ENCODE results near the gene ALPL.
A peak's percentile ranks its signal among the peaks of the same experiment; 100 is the strongest.
"Not testable (repeated sequence)": the region's sequence is repeated elsewhere in the genome, so short reads cannot be mapped to it uniquely, and the experiment has no call there.

Gene ALPL

DNA sequence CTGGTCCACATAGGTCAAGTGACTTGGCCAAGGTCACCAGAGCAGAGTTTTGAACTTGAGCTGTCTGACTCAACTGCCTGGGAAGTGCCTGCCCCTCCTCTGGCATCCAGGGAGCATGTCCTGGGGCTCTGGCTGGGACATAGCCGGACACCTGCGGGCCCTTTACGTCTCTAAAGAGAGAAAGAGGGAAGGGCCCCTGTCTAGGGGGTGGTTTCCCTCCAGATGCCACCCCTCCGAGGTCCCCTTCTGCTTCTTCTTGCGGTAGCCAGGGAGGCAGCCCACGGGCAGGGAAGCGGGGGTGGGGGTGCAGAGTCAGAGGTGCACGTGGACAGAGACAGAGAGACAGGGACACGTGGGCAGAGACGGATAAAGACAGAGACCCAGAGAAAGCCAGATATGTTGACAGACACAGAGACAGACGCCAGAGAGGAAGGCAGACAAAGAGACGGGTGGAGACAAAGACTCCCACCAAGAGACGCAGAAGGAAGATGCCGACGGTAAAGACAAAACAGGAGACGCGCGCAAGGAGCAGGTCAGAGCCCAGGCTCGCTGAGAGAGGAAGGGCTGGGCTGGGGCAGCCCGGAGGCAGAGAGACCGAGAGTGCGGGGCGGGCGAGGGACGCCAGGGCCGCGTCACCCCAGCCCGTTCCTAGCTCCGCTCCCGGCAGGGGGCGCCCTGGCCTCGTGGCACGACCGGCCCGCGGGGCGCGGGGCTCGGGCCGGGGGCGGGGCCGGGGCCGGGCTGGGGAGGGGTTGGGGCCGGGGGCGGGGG, 458 bp upstream of the ALPL start:
- peak; percentile 62 for DNase-seq

DNA sequence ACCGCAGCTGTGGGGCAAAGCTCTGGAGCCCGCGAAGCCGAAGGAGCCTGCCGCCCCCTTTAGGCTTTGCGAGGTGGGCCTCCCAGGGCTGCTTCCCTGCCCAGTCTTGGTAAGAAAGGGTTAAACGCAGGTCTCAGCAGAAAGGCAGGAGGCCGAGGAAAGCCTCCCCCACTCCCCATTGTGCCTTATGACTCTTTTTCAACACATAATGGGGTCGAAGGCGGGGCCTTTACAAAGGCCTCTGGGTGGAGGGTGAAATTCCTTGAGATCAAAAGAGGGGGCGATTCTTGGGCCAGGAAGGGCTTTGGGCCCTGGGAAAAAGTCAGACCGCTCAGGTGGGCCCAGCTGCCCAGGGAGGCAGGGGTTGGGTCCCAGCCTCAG, 880 bp downstream of the ALPL start:
- DNase-seq = no peak

DNA sequence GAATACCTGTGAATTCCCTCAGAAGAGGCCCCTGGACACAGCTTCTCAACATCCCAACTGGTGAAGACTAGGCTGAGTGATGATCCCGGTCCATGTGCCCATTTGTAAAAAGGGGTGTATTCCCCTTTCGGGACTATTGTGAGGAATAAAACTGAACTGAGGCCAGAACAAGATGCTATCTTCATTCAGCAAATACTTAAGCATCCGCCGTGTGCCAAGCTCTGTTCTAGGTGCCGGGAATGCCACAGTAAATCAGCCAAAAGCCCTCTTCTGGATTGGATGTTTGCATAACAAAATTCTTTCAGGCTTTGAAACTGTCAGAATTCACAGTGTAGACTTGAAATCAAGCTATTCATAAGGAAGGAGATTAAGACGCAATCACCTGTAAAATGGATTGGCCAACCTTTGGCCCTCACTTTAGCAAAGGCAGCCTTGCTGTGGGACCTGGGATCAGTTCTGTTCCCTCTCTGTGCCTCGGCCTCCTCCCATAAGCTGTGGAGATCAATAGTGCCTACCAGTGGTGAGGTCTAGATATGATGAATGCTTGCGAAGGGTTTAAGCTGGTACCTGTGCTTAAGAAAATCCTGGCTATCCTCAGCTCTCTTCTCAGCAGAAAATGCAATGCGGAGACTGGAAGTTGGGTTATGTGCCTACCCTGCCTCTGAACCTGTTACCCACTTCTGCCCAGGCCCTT, 1.8 kb downstream of the ALPL start:
- no peak for DNase-seq

DNA sequence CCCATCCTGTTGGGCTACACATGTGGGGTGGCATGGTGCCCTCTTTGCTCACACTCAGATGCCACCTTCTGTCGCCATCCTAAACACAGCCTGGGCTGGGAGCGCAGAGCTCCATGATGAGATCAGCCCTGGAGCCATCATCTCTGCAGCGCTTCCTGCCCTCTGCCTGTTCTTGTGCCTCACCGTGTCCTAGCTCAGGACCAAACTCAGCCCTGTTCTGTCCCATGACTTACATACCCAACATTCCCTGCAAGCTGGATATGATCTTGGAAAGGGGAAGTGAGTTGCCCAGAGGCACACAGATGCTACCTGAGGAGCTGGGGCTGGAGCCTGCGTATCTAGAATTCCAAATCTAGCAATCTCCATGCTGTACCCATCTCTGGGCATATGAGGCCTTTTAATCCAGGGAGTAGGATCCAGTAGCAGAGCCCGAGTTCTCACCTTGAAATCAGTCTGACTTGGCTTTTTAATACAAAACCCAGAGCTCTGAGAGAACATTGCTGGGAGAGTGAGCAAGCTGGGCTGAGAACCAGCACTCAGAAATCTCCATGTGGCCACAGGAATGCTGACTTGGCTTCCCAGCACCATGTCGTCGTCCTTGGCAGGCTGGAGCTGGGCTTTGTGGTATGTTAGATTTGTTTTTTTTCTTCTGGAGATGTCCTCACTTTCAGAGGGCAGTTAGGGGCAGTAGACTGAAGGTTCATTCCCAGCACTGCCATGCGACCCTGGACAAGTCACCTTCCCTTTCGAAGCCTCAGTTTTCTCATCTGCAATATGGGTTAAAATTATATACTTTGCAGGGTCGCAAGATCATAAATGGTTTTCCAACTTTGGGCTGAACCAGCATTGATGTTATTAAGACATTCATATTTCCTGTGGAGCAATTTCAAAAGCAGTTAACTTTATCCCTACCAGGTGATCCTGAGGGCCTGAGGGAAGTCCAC, 2.6 kb downstream of the ALPL start:
- no peak for DNase-seq

DNA sequence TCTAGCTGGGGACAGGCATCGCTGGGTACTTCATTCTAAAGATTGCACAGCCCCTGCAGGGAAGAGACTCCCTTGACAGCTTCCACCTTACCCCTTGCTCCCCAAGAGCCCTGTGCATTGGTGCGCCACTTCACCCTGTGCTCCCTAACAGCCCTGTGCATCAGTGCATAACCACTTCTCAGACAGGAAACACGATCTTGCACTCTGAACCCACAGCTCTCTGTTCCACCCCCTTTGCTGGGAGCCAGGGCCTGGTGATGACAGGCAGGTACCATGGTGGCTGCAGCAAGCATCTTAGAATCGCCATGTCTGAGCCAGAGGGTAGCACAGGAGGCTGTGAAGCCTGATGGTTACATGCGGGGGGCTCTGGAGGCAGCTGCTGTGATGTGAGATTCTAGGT, 5.0 kb downstream of the ALPL start:
- no peak for DNase-seq

DNA sequence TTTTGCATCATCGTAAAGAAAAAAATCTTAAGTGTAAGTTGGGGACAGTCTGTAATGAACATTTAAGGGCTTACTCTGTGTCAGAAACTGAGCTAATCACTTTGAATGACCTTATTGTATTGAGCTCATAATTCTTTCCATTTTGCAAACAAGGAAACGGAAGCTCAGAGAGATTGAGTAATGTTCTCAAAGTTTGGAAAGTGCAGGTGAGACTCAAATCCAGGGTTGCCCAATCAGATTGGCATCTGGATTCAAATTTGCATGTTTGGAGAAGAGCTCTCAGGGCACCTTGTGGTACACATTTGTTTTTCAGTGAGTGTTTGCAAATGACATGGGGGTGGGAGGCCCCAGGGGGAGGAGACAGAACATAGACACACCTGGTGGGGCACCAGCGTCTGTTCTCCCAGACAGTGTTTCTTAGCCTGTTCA, 8.0 kb downstream of the ALPL start:
- DNase-seq = no peak

DNA sequence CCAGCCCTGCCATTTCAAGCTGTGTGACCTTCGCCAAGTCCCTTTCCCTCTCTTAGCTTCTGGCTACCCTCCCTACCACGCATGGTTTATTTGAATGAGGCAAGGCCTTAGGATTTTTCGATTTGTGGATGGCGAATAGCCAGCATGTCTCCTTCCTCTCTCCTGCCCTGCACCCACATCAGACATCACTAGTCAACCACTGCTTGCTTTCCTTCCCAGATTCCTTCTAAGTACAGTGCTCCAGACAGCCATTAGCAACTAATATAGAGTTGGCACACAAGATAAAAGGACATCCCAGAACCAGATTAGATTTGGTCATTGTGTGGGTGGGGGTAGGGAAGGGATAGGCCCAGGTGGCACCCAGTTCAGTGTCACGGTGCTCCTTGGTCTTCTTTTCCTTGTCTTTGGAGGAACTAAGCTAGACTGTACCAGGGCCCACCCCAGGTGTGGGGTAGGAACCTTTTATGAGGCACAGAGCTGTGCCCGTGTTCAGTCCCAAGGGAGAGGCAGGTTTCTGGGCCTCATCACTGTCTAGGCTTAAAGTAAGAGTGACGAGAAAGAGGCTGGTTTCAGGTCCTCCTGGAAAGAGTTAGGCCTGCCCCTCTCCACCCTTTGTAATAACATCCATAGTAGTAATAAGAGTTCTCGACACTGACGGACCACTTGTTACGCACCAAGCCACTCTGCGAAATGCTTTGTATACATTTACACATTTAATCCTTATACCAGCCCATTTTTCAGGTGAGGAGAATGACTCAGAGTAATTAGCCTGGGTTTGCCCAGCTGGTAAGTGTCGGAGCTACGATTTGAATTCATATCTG, 8.6 kb downstream of the ALPL start:
- DNase-seq = no peak

DNA sequence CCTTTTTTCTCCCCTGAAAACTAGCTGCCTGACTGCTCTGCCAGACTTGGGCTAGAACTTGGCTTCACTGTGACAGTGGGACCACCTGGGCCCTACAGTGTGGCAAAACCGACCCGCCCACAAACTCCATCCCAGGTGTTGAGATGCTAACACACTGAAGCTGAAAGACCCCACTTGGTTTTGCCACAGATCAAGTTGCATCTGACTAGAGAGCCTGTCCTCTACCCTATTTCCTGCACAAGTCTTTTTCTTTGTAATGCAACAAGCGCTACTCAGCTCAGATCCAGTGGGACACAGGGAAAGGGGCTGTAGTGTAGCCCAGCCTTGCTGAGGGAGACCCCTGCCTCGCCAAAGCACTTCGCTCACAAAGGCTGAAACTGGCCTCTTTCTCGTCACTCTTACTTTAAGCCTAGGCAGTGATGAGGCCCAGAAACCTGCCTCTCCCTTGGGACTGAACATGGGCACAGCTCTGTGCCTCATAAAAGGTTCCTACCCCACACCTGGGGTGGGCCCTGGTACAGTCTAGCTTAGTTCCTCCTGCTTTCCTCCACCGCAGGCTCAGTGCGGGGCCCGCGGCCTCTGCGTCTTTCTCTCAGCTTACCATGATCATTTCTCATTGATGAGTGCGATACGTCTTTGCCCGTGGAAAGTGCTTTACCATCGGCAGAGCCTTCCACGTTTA, 9.7 kb downstream of the ALPL start:
- no peak for DNase-seq

DNA sequence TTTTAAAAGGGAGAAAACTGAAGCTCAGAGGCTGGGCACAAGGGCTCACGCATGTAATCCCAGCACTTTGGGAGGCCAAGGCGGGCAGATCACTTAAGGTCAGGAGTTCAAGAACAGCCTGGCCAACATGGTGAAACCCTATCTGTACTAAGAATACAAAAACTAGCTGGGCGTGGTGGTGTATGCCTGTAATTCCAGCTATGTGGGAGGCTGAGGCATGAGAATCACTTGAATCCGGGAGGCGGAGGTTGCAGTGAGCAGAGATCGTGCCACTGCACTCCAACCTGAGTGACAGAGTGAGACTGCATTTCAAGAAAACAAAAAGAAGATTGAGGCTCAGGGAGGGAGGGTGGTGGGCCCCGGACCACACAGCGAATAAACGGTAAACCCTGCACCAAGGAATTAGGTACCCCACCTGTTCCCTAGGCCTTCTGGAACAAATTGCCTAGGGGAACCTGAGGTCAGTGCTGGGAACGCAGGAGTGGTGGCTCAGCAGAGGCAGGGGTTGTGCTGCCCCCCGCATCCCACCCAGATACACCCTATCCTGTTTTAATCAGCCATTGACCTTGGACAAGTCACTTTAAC, 10.4 kb downstream of the ALPL start:
- not testable (repeated sequence) for DNase-seq

DNA sequence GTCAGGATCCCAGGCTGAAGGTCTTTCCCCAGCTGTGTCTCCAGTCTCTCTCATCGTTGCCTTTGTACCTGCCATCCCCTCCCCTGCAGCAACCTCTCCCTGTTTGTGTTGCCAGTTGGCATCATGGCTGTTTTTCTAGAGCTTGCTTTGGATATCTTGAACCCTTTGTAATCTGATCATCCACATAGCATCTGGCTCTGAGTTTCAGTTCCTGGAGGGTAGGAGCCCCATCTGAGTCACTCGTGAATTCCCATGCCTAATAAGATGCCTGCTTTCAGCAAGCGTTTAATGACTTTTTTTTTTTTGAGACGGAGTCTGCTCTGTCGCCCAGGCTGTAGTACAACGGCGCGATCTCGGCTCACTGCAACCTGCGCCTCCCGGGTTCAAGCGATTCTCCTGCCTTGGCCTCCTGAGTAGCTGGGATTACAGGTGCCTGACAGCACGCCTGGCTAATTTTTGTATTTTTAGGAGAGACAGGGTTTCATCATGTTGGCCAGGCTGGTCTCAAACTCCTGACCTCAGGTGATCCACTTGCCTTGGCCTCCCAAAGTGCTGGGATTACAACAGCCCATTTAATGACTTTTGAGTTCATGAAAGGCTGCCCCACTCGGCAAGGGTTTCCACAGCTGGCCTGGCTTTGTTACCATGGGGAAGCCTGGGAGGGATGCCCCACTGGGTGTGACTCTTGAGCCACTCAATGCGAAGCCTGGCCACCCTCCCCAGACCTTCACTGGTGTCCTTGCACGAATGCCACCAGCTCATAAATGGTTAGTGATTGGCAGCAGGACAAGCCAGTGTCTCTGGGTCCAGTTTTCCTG, 11.9 kb downstream of the ALPL start:
- DNase-seq = no peak

DNA sequence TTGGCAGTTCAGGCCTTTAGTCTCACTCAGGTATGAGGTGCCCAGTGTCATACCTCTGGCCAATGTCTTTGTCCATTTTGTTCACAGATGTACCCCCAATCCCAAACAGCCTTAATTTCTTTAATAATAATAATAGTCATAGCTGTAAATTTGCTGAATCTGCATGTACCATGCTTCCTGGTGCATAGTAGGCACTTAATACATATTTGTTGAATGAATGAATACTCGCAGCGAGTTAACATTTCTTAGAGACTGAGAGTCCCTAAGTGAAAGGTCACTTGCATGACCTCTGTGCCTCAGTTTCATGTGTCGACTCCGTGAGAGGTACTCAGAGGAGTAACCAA, 12.5 kb downstream of the ALPL start:
- no peak for DNase-seq

DNA sequence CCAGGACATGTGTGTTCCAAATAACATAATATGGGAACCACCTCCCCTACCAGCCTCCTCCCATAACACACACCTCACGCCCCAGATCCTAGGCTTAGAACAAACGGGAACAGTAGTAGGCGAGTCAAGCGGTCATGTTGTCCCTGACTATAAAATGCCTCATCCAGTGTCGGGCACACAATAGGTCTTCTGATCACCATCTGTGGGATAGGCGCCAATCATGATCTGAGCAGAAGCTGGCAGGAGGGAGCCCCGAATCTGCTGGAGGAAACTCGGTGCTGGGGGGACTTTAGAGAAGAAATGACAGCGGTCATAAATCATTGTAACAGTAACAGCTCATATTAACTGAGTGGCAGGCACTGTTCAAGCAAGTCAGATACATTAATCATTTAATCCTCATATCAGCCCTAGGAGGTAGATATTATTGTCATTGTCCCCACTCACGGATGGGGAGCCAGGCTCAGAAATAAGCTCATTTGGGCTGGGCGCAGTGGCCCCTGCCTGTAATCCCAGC, 13.4 kb downstream of the ALPL start:
- no peak for DNase-seq

DNA sequence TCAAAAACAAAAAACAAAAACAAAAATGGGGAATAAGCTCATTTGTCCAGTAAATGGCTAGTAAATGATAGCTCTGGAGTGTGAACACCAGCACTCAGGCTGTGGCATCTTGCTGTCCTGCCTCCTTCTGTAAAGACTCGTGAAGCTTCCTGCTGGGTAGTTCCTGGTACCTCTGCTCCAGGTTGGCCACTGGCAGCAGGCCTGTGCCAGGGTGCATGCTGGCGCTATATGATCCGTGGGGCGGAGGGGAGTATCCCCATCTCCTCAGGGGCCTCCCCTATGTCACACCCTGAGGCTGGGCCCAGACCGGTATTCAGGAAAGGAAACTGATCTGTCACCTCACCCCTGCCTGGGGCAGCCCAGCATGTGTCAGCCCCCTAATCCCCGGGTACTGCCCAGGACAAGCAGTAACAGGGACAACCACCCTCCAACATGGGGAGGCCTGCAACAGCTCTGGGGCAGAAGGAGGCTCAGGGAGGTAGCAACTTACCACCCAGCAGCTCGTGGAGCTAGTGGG, 14.1 kb downstream of the ALPL start:
- no peak for DNase-seq

DNA sequence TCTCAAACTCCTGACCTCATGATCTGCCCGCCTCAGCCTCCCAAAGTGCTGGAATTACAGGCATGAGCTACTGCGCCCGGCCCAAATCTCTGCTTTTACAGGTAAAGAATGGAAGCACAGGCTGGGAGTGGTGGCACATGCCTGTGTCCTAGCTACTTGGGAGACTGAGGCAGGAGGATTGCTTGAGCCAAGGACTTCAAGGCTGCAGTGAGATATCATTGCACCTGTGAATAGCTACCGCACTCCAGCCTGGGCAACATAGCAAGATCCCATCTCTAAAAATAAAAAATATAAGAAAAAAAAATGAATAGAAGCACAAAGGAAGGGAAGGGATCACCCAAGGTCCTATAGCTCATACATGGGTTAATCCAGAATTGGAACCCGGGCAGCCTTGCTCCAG, 15.0 kb downstream of the ALPL start:
- no peak for DNase-seq

DNA sequence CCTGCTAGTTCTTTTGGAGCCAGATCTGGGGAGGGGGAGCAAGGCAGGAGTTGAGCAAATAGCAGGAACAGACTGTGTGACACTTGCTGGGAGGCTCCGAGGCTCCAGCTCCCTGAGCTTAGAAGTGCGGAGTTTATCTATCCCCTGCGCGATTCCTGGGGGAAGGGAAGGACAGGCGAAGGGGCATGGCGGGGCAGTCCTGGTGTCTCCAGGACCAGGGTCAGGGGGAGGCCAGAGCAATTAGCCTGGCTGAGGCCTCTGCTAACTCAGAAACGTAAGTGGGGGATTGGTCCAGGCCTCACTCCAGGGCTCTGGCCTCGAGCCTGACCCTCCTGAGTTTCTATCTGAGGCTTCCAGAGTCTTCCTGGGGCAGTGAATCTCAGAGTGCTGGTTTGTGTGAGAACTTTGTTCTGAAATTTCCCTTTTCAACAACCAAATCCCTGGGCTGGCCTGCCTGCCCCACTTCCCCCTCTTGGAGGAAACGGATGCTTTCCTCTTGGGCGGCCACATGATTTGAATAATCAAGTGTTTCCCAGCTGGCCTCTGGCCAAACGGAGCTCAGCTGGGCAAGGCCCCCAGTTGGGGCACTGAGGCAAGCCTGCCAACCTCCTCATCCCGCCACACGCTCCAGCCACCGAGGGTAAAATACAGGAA, 15.6 kb downstream of the ALPL start:
- DNase-seq = no peak

DNA sequence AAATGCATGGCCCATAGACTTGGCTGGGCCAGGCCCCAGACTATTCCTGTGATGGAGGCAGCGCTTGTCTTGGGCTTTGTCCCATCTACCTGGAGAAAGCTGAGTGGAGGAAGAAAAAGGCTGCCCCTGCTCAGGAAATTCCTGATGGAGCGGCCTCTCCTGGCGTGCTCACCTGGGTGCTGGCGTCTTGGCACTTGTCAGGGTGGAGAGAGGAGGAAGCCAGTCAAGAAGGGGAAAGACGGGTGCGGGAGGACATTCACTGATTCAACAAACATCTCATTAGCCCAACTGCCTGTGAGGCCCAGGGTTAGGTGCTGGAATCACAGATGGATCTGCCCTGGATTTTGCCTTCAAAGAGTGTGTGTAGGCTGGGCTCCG, 16.1 kb downstream of the ALPL start:
- DNase-seq = no peak

DNA sequence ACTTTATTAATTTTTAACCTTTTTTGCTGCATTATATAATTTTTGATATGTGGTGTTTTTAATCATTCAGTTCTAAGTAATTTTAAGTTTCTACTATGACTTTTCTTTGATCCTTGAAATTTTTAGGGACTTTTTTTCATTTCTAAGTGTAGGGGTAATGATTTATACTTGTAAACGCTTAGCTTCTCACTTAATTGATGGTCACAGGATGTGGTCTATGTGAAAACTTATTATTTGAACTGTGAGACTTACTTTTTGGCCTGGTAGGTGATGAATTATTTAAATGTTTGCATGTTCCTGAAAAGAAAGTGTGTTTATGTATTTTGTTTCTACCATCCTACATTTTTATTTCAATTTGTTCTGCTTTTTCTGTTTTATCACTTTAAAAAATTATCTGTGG, 17.2 kb downstream of the ALPL start:
- no peak for DNase-seq

DNA sequence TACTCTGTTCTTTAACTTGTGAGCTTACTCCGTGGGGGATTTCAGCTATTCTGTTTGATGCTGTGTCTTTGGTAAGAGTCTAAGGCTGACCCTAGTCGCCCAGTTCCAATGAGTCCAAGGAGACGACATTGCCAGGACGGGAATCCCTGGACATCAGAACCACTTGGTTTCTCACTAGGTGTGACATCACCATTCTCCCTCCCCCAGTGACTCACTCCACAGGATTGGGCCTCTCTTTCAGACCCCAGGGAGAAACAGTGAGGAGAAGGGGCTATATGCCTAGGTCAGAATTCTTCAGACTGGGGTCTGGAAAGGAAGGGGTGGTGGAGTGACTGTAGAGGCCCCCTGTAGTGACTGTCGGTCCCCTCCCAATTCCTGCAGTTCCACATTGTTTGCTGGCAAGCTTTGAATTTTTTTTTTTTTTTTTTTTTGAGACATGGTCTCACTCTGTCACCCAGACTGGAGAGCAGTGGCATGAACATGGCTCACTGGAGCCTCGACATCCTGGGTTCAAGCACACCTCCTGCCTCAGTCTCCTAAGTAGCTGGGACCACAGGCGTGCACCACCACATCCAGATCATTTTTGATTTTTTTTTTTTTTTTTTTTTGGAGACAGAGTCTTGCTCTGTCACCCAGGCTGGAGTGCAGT, 21.3 kb downstream of the ALPL start:
- no peak for DNase-seq

DNA sequence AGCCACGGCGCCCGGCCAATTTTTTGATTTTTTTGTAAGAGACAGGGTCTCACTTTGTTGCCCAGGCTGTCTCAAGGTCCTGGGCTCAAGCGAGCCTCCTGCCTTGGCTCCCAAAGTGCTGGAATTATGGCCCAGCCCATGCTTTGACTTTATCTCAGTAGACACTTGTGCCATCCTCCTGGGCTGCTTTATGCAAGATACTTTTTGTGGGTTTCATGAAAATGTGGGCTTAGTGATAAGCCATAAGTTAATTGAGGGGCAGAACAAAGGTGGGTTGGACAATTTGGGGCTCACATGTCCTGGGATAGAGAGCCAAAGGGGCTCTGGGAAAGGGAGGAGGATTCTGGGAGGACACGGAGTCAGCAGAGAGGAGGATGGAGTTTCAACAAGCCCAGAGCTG, 22.0 kb downstream of the ALPL start:
- no peak for DNase-seq
